SJSA1 (cell line): ENCODE measurements around the gene EQTN. TPM values are rescaled to one million over a fixed set of nuclear protein-coding genes. Genes with fewer than 3 reads are reported as not detected.
A peak's percentile ranks its signal among the peaks of the same experiment; 100 is the strongest.

Experiments used
- DNase-seq, 2 experiments: peaks; one replicate each; pipeline ENCODE4 v3.0.0-alpha.2; 2015 to 2020; ENCODE audit warnings: low spot score in 2 of 2, low read depth in 1 of 2
- H3K27ac ChIP-seq: fragments of 250-450 bp; sonication (Bioruptor Pico); 2 replicates; pipeline ENCODE4 v1.5.1; 2020; ENCODE audit warnings: mild to moderate bottlenecking, moderate library complexity
- H3K27me3 ChIP-seq: fragments of 250-450 bp; sonication (Bioruptor Pico); replicated peaks from 2 replicates; pipeline ENCODE4 v1.5.1; 2020; ENCODE audit warnings: mild to moderate bottlenecking, moderate library complexity
- H3K36me3 ChIP-seq: fragments of 250-450 bp; sonication (Bioruptor Pico); 2 replicates; pipeline ENCODE4 v1.5.1; 2020; ENCODE audit warnings: mild to moderate bottlenecking
- H3K4me1 ChIP-seq: fragments of 250-450 bp; sonication (Bioruptor Pico); replicated peaks from 2 replicates; pipeline ENCODE4 v1.6.1; 2021; ENCODE audit warnings: mild to moderate bottlenecking
- H3K4me3 ChIP-seq: fragments of 250-450 bp; sonication (Bioruptor Pico); 2 replicates; pipeline ENCODE4 v1.5.1; 2020; ENCODE audit warnings: mild to moderate bottlenecking
- H3K9me3 ChIP-seq: fragments of 250-450 bp; sonication (Bioruptor Pico); replicated peaks from 2 replicates; pipeline ENCODE4 v1.5.1; 2020; ENCODE audit warnings: mild to moderate bottlenecking
- total RNA-seq: library from RNA; depleted of rRNA; stranded (reverse); fragments of >200 nt; shearing (Covaris generic); gene quantifications from 2 replicates; pipeline ENCODE4 v1.2.3, GENCODE V29; 2014; rRNA removed

Gene EQTN
- not detected in 2 replicates for total RNA-seq

DNA sequence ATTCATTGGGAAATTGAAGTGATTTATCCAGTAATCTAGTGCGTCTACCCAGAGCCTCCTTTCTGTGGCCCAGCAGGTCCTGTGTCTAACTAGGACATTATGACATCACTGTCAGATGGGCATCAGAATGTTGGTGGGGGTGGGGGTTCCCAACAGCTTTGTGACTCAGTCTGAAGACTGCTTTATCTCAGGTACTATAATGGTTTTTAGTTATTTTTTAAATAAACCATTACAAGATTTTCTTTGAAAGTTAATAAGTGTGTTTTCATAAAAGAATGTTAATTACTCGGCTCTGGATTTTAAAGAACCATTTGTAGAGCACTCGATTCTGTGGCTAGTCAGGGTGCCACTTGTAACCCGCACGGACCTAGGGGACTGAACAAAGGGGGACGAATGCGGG lies at the start of gene EQTN:
Gene EQTN (minus strand): TSS at position 101 of the 400 bp plus-strand sequence. CDS start 95 bp downstream, at position 6.
- Histone ChIP-seq H3K27ac (no peak within 1 kb of the TSS), H3K4me1 (no peaks in the 10 kb centered on the region), H3K36me3 (no peaks in the 10 kb centered on the region), H3K9me3 (no peaks in the 10 kb centered on the region), H3K27me3 (no peaks in the 10 kb centered on the region), H3K4me3 (no peak within 1 kb of the TSS)
- no peak for DNase-seq

DNA sequence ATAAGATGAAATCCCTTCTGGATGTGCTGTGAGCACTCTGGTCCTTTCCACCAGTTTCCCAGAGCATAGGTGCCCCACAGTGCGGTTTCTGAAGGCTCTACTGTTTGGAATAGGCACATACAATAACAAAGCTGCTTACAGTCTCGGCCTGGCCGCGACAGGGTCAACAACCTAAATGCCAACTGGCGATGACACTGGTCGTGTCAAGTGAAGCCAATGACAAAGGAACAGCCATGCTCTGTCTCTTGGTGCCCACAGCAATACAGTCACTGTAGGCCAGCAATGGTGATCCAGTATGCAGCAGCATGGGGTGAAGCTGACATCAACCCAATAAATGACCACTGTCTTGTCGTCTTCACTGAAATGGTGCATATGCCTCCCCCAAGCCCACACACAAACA lies 47.8 kb upstream of the EQTN start:
- H3K9me3 ChIP-seq, result no peaks in the 10 kb centered on the region
- peaks cover 15% of the 10 kb centered on the region for H3K4me1 ChIP-seq
- H3K4me3 ChIP-seq, result no peak overlapping the region
- DNase-seq, result no peak
- H3K27ac ChIP-seq, result no peak overlapping the region
- no peaks in the 10 kb centered on the region for H3K27me3 ChIP-seq
- no peaks in the 10 kb centered on the region for H3K36me3 ChIP-seq

DNA sequence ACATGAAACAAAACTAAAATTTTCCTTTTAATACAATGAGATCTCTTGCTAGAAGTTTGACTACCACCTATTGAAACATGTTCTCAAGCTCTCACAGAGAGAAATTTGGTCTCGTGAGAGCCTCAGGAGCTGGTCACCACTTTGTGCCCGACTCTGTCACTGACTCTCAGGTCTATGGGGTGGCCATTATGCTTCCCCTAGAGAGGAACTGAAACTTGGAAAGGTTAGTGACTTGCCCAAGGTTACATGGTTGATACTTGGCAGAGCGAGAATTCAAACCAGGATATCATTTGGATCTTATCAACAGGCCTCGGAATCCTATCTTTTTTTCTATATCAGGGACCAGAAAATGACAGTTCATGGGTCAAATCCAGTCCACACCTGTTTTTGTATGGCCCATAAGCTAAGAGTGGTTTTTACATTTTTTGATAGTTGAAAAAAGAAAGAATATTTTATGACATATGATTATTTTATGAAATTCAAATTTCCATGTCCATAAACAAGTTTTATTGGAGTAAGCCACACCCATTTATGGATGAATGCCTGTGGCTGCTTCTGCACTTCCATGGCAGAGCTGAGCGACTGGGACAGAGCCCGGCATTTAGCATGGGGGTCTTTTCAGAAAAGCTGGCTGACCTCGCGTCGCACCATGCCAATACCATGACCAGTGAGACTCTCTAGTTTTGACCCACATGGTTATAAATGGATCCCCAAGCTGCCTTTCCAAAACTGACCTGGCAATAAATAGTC lies 44.8 kb upstream of the EQTN start:
- Histone ChIP-seq H3K27me3 (no peaks in the 10 kb centered on the region), H3K4me3 (no peak overlapping the region), H3K9me3 (no peaks in the 10 kb centered on the region), H3K36me3 (no peaks in the 10 kb centered on the region), H3K27ac (no peak overlapping the region), H3K4me1 (peaks cover 36% of the 10 kb centered on the region)
- DNase-seq, result no peak

DNA sequence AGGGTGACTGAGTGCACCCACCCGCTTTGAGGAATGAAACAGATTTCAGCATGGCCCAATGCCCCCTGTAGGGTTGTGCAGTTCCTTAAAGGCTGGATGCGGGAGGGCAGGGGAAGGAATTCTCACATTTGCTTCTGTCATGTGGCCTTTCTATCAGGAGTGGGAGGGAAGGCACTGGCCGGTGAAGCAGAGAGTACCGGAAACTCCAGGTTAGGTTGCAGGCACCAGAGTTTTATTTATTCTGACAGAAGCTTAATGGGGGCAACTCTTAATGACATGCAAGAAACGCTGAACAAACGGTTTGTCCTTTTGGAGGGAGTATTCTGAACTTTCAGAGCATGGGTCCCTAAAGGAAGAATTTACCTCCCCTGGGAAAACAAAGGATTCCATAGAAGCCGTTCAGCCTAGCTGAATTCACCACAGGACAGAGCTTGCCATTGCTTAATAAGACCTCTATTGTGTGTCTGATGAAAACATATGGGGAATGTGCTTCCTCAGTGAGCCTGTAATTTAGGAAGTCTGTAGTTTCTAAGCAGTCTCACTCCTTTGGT lies 44.1 kb upstream of the EQTN start:
- H3K27ac ChIP-seq, result no peak overlapping the region
- no peaks in the 10 kb centered on the region for H3K9me3 ChIP-seq
- H3K27me3 ChIP-seq, result no peaks in the 10 kb centered on the region
- no peak overlapping the region for H3K4me3 ChIP-seq
- no peaks in the 10 kb centered on the region for H3K36me3 ChIP-seq
- peaks cover 36% of the 10 kb centered on the region for H3K4me1 ChIP-seq
- DNase-seq, result peak in 1 of 2 experiments; percentile 1

DNA sequence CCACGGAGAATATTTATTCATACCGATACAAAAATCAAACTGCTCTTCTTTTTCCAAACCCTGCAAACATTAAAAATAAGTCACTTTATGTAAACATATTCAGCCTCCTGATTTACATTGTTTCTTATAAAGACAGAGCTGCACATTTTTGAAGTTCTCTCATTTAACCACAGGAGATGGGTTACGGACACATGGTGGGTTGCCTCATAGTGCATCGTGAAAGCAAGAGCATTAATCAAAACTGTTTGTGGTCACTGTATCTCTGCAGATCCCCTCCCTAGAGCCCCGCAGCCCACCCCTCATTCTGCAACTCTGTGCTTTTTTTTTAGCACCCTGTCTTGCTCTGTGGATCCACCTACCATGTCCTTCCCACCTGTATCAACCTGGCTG lies 43.3 kb upstream of the EQTN start:
- H3K27me3 ChIP-seq, result no peaks in the 10 kb centered on the region
- no peaks in the 10 kb centered on the region for H3K9me3 ChIP-seq
- peaks cover 36% of the 10 kb centered on the region for H3K4me1 ChIP-seq
- no peak overlapping the region for H3K4me3 ChIP-seq
- no peaks in the 10 kb centered on the region for H3K36me3 ChIP-seq
- no peak for DNase-seq
- H3K27ac ChIP-seq, result no peak overlapping the region

DNA sequence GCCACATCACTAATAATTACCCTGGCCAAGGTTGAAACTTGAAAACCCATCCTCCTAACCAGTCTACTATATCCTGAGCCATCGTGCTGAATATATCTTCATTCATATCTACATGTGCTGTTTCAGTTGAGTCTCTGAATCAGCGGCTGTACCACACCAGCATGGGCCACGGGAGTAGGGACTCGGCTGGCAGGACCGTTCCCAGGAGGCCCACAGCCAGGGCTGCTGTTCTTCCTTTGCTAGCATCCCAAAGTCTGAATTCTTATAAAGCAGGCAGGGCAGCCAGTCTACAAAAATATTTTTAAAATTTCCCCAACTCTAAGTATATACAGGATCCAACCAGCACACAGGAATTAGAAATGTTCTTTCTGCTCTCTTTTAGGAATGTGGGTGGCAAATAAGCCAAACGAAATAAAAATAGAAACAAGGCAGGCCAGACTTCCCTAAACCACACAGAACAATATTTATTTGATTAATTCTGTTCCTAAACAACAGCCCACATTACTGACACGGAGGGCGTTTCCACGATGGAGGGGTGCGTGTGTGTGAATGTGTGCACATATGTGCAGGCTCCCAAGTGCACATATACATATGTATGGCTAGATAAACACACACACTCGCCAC lies 42.8 kb upstream of the EQTN start:
- H3K36me3 ChIP-seq, result no peaks in the 10 kb centered on the region
- DNase-seq, result peak; percentile 53 to 67
- H3K9me3 ChIP-seq, result no peaks in the 10 kb centered on the region
- no peaks in the 10 kb centered on the region for H3K27me3 ChIP-seq
- no peak overlapping the region for H3K4me3 ChIP-seq
- H3K4me1 ChIP-seq, result peaks cover 36% of the 10 kb centered on the region
- no peak overlapping the region for H3K27ac ChIP-seq

DNA sequence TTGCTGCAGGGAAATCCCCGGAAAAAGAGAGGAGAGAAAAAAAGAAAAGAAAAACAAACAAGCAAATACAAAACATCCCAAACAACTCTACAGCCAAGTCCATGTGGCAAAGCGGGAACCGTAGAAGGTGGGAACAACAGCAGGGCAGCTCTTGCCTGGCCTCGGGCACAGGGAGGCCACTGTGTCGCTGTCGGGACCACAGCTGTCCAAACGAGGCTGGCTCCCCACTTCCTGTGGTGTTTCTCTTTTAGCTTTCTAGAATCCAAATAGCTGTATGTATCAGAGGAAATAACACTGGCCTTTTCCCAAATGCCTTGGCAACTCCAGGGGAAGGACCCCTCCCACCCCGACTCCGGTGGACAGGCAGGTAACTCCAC lies 41.6 kb upstream of the EQTN start:
- peaks cover 36% of the 10 kb centered on the region for H3K4me1 ChIP-seq

DNA sequence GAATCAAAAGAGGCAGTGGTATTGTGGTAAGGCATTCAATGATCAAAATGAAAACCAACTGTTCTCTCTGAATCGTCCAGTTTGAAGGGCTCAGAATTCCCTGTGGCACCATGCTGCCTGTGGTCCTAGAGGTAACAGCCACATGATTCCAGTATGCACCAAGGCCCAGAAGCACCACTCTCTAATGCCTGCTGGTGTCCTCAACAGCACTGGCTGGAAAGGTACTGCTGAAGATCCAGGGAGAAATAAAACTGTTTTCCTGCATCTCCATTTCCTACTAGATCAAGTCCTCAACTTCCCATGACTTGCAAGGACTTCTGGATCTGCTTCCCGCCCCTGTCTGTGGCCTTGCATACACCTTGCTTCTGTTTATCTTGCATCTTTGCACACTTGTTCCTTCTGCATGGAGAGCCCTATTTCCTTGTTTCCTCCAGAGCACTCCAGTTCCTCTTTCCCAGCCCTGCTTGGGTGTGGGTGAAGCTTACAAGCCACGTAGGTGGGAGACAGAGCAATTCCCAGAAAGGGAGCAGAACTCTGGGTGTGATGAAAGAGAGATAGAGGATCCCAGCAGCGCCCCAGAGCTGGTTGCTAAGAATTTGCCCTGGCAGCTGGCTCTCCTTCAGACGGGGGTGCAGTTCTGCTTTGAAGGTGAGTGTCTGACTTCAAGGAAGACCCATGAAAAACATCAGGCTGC lies 41.0 kb upstream of the EQTN start:
- peaks cover 36% of the 10 kb centered on the region for H3K4me1 ChIP-seq
- no peak for DNase-seq

More for the DNA sequence above, 41.6 kb upstream of the EQTN start:
- H3K4me3 ChIP-seq, result no peak overlapping the region
- H3K36me3 ChIP-seq, result no peaks in the 10 kb centered on the region
- H3K27ac ChIP-seq, result no peak overlapping the region
- H3K9me3 ChIP-seq, result no peaks in the 10 kb centered on the region
- no peaks in the 10 kb centered on the region for H3K27me3 ChIP-seq
- DNase-seq, result peak in 1 of 2 experiments; percentile 42

DNA sequence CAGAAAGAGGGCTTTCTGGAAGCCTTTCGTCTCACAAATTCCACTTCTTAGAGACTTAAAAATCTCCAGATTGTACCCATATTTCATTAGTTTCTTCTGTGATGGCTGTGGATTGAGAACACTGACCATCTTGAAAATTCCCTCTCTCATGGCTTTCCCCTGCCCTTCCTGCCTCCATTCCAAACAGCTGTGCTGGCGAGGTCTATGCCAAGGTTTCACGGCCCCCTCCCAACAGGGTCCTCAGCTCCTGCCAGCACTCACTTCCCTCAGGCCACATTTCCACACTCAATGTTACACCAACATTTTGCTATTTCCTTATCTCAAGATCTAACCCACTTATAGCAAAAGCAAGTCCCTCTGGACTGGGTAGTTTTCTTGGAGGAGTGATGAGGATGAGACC lies 40.3 kb upstream of the EQTN start:
- H3K4me3 ChIP-seq, result no peak overlapping the region
- no peak overlapping the region for H3K27ac ChIP-seq
- H3K27me3 ChIP-seq, result no peaks in the 10 kb centered on the region
- H3K36me3 ChIP-seq, result no peaks in the 10 kb centered on the region
- DNase-seq, result no peak
- H3K9me3 ChIP-seq, result no peaks in the 10 kb centered on the region
- H3K4me1 ChIP-seq, result peaks cover 36% of the 10 kb centered on the region

More for the DNA sequence above, 41.0 kb upstream of the EQTN start:
- Histone ChIP-seq H3K27me3 (no peaks in the 10 kb centered on the region), H3K27ac (no peak overlapping the region), H3K36me3 (no peaks in the 10 kb centered on the region), H3K4me3 (no peak overlapping the region), H3K9me3 (no peaks in the 10 kb centered on the region)

DNA sequence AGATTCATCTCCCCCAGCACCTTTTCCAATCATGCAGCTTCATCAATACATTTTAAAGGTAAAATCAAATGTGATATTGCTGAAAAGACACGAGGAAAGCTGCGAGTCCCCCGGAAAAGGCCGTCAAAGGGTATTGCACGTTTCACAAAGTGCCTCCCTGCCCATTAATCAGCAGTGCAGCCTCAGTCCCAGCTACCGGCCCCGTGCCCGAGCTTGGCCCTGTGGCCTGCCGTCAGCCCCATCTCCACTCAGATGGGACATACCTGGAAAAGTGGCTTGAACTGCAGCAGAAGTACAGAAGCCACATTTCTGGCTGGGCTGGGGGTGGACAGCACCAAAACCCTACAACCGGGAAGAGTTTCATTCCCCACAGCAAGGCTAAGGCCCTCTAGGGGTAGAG lies 39.9 kb upstream of the EQTN start:
- no peak overlapping the region for H3K27ac ChIP-seq
- DNase-seq, result no peak
- no peaks in the 10 kb centered on the region for H3K36me3 ChIP-seq
- H3K4me1 ChIP-seq, result peaks cover 36% of the 10 kb centered on the region
- H3K4me3 ChIP-seq, result no peak overlapping the region
- no peaks in the 10 kb centered on the region for H3K9me3 ChIP-seq
- no peaks in the 10 kb centered on the region for H3K27me3 ChIP-seq

DNA sequence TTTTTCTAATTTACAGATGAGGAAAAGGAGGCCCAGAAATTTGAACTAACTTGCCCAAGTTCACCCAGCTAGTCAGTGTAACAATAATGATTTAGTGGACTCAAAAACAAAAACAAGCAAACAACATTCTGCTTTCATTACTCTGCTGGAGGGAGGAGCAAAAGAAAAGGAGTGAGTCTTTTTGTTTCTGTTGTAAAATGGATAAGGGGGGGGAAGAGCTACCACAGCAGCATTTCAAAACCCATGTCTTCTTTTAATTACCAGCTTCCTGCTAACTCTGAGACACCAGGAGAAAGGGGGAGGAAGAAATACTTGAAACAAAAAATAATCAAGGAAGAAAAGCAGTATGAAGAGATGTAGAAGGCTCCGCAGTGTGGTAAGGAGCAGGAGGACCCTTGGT lies 39.2 kb upstream of the EQTN start:
- H3K9me3 ChIP-seq, result no peaks in the 10 kb centered on the region
- no peak overlapping the region for H3K4me3 ChIP-seq
- no peaks in the 10 kb centered on the region for H3K36me3 ChIP-seq
- H3K4me1 ChIP-seq, result peaks cover 34% of the 10 kb centered on the region
- no peak overlapping the region for H3K27ac ChIP-seq
- H3K27me3 ChIP-seq, result no peaks in the 10 kb centered on the region
- DNase-seq, result no peak

DNA sequence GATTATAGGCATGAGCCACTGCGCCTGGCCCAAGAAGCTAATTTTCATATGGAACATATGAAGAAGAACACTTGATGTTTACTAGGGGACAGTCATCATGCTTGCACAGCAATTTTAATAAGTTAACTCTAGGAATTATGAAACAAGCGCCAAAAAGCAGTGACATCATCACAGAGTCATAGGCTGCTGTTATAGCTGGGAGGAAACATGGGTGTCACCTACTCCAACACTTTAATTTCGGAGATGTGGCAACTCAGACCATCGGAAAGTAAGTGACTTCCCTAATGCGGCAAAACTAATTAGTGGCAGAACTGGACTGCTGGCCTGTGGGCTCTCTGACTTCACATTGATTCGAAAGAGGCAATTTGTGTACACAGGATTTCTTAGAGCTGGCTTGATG lies 38.1 kb upstream of the EQTN start:
- Histone ChIP-seq H3K9me3 (no peaks in the 10 kb centered on the region), H3K27me3 (no peaks in the 10 kb centered on the region), H3K4me1 (peaks cover 23% of the 10 kb centered on the region), H3K4me3 (no peak overlapping the region), H3K36me3 (no peaks in the 10 kb centered on the region), H3K27ac (no peak overlapping the region)
- DNase-seq, result no peak

DNA sequence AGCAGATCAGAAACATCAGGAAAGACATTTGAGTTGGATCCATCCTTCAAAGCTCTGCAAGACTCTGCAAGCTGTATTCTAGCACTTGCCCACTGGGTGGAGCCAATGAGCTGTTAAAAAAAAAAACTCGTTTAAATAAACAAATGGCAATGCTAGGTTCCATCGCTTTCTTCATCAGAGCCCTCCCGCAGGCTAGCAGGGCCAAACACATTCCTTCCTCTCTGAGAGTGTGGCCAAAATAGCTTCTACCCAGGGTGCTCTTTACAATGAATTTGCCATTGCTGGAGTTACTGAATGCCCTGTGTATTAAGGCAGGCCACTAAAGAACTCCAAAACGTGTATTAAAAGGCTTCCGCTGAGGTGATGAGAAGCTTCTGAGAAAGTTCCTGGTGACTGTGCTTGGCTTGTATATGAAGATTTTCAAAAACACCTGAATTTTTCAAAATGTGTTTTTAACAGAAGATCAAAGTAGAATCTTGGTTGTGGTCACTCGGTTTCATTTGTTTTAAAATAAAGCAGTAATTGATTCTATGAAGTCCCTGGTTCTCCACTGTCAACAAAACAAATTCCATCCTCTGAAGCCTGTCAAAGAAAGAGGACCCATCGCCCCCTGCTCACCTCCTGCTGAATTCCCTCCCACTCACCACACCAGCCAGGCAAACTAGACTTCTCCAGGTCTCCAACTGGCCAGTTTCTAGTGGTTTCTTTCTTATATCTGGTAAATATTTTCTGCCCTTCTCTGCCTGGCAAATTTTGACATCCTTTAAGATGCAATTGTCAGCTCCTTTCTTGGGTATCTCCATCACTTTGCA lies 36.5 kb upstream of the EQTN start:
- H3K27me3 ChIP-seq, result no peaks in the 10 kb centered on the region
- peak; percentile 44 to 45 for DNase-seq
- H3K4me3 ChIP-seq, result no peak overlapping the region
- no peak overlapping the region for H3K27ac ChIP-seq
- peaks cover 8% of the 10 kb centered on the region for H3K4me1 ChIP-seq
- no peaks in the 10 kb centered on the region for H3K9me3 ChIP-seq
- no peaks in the 10 kb centered on the region for H3K36me3 ChIP-seq
